KMS-11 (cell line): ENCODE measurements around the gene FAM167B.
A peak's percentile ranks its signal among the peaks of the same experiment; 100 is the strongest.

Experiments used
- H2AFZ ChIP-seq: fragments of 200-600 bp; sonication (generic); 2 replicates; pipeline ENCODE4 v1.6.1; 2016; ENCODE audit warnings: antibody characterized with exemption, mixed run types, low read depth
- H3K27ac ChIP-seq: fragments of 200-600 bp; sonication (generic); 2 replicates; pipeline ENCODE4 v1.6.1; 2016; ENCODE audit warnings: mild to moderate bottlenecking, mixed run types
- H3K27me3 ChIP-seq: fragments of 200-600 bp; sonication (generic); 2 replicates; pipeline ENCODE4 v1.6.1; 2017; ENCODE audit warnings: mild to moderate bottlenecking, low read depth, mixed run types, moderate library complexity; ENCODE audit not compliant: insufficient read depth
- H3K36me3 ChIP-seq: fragments of 200-600 bp; sonication (generic); 2 replicates; pipeline ENCODE4 v1.6.1; 2017; ENCODE audit warnings: mild to moderate bottlenecking, mixed run types; ENCODE audit not compliant: insufficient read depth
- H3K4me1 ChIP-seq: fragments of 200-600 bp; sonication (generic); 2 replicates; pipeline ENCODE4 v1.6.1; 2016; ENCODE audit warnings: mild to moderate bottlenecking, low read depth, mixed run types; ENCODE audit not compliant: poor library complexity, severe bottlenecking
- H3K4me2 ChIP-seq: fragments of 200-600 bp; sonication (generic); 2 replicates; pipeline ENCODE4 v1.7.0; 2016; ENCODE audit warnings: mild to moderate bottlenecking, mixed run types
- H3K4me3 ChIP-seq: fragments of 200-600 bp; sonication (generic); IDR thresholded peaks from 2 replicates; pipeline ENCODE4 v1.6.1; 2017; ENCODE audit warnings: low read depth, low read length, mixed read lengths; ENCODE audit not compliant: insufficient read depth
- H3K79me2 ChIP-seq: fragments of 200-600 bp; sonication (generic); 2 replicates; pipeline ENCODE4 v1.6.1; 2016; ENCODE audit warnings: low read depth, mixed run types; ENCODE audit not compliant: insufficient read depth
- H3K9ac ChIP-seq: fragments of 200-600 bp; sonication (generic); 2 replicates; pipeline ENCODE4 v1.6.1; 2016; ENCODE audit warnings: mild to moderate bottlenecking, mixed run types
- H4K20me1 ChIP-seq: fragments of 200-600 bp; sonication (generic); 2 replicates; pipeline ENCODE4 v1.6.1; 2016; ENCODE audit warnings: mild to moderate bottlenecking, mixed run types; ENCODE audit not compliant: insufficient read depth
- TF ChIP-seq, protein P1 (sequence below): fragments of 200-600 bp; sonication (generic); conservative IDR thresholded peaks from 2 replicates; pipeline ENCODE4 v1.6.1; 2017; ENCODE audit warnings: low read depth, mild to moderate bottlenecking, antibody characterized with exemption, low read length, moderate library complexity, mixed read lengths

FAM167B gene

GRCh38 chr1:32239790-32240139, 7.3 kb upstream of the FAM167B start:
- H3K79me2 ChIP-seq: no peaks in the 10 kb centered on the region
- no peaks in the 10 kb centered on the region for H3K27me3 ChIP-seq
- H2AFZ ChIP-seq: no peak overlapping the region
- H4K20me1 ChIP-seq: no peaks in the 10 kb centered on the region
- no peak overlapping the region for H3K4me3 ChIP-seq
- no peaks in the 10 kb centered on the region for H3K4me1 ChIP-seq
- no peak overlapping the region for H3K4me2 ChIP-seq
- no peaks in the 10 kb centered on the region for H3K36me3 ChIP-seq
- TF ChIP-seq, protein P1, sequence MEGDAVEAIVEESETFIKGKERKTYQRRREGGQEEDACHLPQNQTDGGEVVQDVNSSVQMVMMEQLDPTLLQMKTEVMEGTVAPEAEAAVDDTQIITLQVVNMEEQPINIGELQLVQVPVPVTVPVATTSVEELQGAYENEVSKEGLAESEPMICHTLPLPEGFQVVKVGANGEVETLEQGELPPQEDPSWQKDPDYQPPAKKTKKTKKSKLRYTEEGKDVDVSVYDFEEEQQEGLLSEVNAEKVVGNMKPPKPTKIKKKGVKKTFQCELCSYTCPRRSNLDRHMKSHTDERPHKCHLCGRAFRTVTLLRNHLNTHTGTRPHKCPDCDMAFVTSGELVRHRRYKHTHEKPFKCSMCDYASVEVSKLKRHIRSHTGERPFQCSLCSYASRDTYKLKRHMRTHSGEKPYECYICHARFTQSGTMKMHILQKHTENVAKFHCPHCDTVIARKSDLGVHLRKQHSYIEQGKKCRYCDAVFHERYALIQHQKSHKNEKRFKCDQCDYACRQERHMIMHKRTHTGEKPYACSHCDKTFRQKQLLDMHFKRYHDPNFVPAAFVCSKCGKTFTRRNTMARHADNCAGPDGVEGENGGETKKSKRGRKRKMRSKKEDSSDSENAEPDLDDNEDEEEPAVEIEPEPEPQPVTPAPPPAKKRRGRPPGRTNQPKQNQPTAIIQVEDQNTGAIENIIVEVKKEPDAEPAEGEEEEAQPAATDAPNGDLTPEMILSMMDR: no peak
- no peak overlapping the region for H3K27ac ChIP-seq
- no peak overlapping the region for H3K9ac ChIP-seq

GRCh38 chr1:32240140-32240951, 6.7 kb upstream of the FAM167B start:
- TF ChIP-seq, protein P1: no peak
- H3K27me3 ChIP-seq: no peaks in the 10 kb centered on the region
- peak overlapping the region; percentile 29; the same call in 1 of the 2 replicates for H3K4me2 ChIP-seq
- no peaks in the 10 kb centered on the region for H3K4me1 ChIP-seq
- H2AFZ ChIP-seq: peak overlapping the region; percentile 38; the same call in 1 of the 2 replicates
- no peaks in the 10 kb centered on the region for H3K79me2 ChIP-seq
- H3K36me3 ChIP-seq: no peaks in the 10 kb centered on the region
- H4K20me1 ChIP-seq: no peaks in the 10 kb centered on the region
- no peak overlapping the region for H3K9ac ChIP-seq
- no peak overlapping the region for H3K27ac ChIP-seq
- H3K4me3 ChIP-seq: no peak overlapping the region

- Histone ChIP-seq H3K9ac (no peak overlapping the region), H3K27me3 (no peaks in the 10 kb centered on the region), H3K36me3 (no peaks in the 10 kb centered on the region), H3K4me2 (no peak overlapping the region), H3K79me2 (no peaks in the 10 kb centered on the region), H3K4me1 (no peaks in the 10 kb centered on the region), H2AFZ (peak overlapping the region; percentile 38; the same call in 1 of the 2 replicates), H3K4me3 (no peak overlapping the region), H4K20me1 (no peaks in the 10 kb centered on the region), H3K27ac (no peak overlapping the region)
- TF ChIP-seq, protein P1: no peak
Observed at GRCh38 chr1:32241001-32241763, 5.8 kb upstream of the FAM167B start.

DNA sequence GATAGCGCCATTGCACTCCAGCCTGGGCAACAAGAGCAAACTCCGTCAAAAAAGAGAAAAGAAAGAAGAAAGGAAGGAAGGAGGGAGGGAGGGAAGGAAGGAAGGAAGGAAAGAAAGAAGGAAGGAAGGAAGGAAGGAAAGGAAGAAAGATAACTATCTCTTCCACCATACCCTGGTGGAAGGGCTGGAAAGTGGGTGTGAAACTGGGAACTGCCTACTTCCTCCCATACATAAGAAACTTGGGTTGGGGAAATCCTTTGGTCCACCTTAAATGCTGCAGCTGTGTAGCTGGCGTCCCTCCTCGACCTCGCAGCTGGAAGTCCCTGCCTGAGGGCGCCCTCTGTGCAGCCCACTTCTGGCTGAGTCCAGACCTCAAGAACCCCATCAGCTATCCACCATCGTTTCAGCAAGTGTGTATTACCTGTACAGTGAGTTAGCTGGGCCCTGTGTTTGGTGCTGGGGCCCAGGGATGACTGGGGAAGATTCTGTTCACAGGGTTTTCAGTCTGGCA, 4.6 kb upstream of the FAM167B start:
- TF ChIP-seq, protein P1: no peak
- H3K27ac ChIP-seq: no peak overlapping the region
- H2AFZ ChIP-seq: no peak overlapping the region
- H3K36me3 ChIP-seq: no peaks in the 10 kb centered on the region
- H3K79me2 ChIP-seq: no peaks in the 10 kb centered on the region
- no peaks in the 10 kb centered on the region for H4K20me1 ChIP-seq
- no peak overlapping the region for H3K4me3 ChIP-seq
- H3K9ac ChIP-seq: no peak overlapping the region
- H3K4me2 ChIP-seq: no peak overlapping the region
- no peaks in the 10 kb centered on the region for H3K4me1 ChIP-seq
- H3K27me3 ChIP-seq: no peaks in the 10 kb centered on the region
